NCI-H460 (cell line): ENCODE data around the gene PRDM16. TPM values are rescaled to one million over a fixed set of nuclear protein-coding genes. Genes with fewer than 3 reads are reported as not detected.

Source experiments
- DNase-seq: peaks from one replicate; pipeline ENCODE4 v3.0.0-alpha.2; 2016; ENCODE audit warnings: low read depth; ENCODE audit errors: extremely low read depth
- total RNA-seq: library from RNA; depleted of rRNA; stranded (reverse); fragments of >200 nt; shearing (Covaris generic); gene quantifications from 2 replicates; pipeline ENCODE4 v1.2.3, GENCODE V29; 2014

The PRDM16 gene
- total RNA-seq, 1 experiment from 2014 or later: 2.2 TPM

GRCh38 chr1:3031401-3032221 lies 37.4 kb upstream of the PRDM16 start:
- DNase-seq: no peak

- DNase-seq: no peak
Observed at GRCh38 chr1:3032371-3033039, 36.5 kb upstream of the PRDM16 start.

- no peak for DNase-seq
Observed at GRCh38 chr1:3033040-3033789, 35.8 kb upstream of the PRDM16 start.

- DNase-seq: no peak
Observed at GRCh38 chr1:3033790-3034090, 35.3 kb upstream of the PRDM16 start.

GRCh38 chr1:3034162-3034561 lies 34.8 kb upstream of the PRDM16 start:
- DNase-seq: no peak

GRCh38 chr1:3034728-3035562 lies 34.1 kb upstream of the PRDM16 start:
- DNase-seq: no peak

GRCh38 chr1:3035563-3036446 lies 33.2 kb upstream of the PRDM16 start:
- DNase-seq: no peak

- DNase-seq: no peak
Observed at GRCh38 chr1:3036447-3037280, 32.3 kb upstream of the PRDM16 start.

- DNase-seq: no peak
Observed at GRCh38 chr1:3037281-3038040, 31.5 kb upstream of the PRDM16 start.

- no peak for DNase-seq
Observed at GRCh38 chr1:3038113-3038551, 30.9 kb upstream of the PRDM16 start.

GRCh38 chr1:3038571-3039181 lies 30.3 kb upstream of the PRDM16 start:
- no peak for DNase-seq

GRCh38 chr1:3040004-3040403 lies 29.0 kb upstream of the PRDM16 start:
- DNase-seq: no peak

GRCh38 chr1:3042481-3042880 lies 26.5 kb upstream of the PRDM16 start:
- DNase-seq: no peak

GRCh38 chr1:3049164-3049563 lies 19.8 kb upstream of the PRDM16 start:
- DNase-seq: no peak

GRCh38 chr1:3049905-3050304 lies 19.1 kb upstream of the PRDM16 start:
- DNase-seq: no peak

GRCh38 chr1:3050603-3051002 lies 18.4 kb upstream of the PRDM16 start:
- no peak for DNase-seq
